Colonic mucosa (tissue), 4 donors: Measurements from ENCODE around the gene MSANTD2. TPM values are rescaled to one million over a fixed set of nuclear protein-coding genes. Genes with fewer than 3 reads are reported as not detected.

Source experiments
- DNase-seq: peaks from one replicate; pipeline ENCODE4 v3.0.0-alpha.2; 2020
- H3K27ac ChIP-seq: fragments of 200-600 bp; one replicate; pipeline ENCODE4 v1.8.0; 2021
- H3K27me3 ChIP-seq: fragments of 200-600 bp; one replicate; pipeline ENCODE4 v1.8.0; 2021
- H3K36me3 ChIP-seq: fragments of 200-600 bp; one replicate; pipeline ENCODE4 v1.8.0; 2021
- H3K4me1 ChIP-seq: fragments of 200-600 bp; one replicate; pipeline ENCODE4 v1.8.0; 2021; ENCODE audit warnings: mild to moderate bottlenecking
- H3K4me3 ChIP-seq: fragments of 200-600 bp; one replicate; pipeline ENCODE4 v1.8.0; 2021
- H3K9ac ChIP-seq, 2 donors: one replicate each; pipeline ENCODE4 v1.7.0; 2013; ENCODE audit warnings: control low read depth in 2 of 2, low read depth in 2 of 2, low read length in 2 of 2
- H3K9me3 ChIP-seq: fragments of 200-600 bp; one replicate; pipeline ENCODE4 v1.8.0; 2021
- CTCF ChIP-seq: fragments of 200-600 bp; IDR thresholded peaks from one replicate; pipeline ENCODE4 v1.8.0; 2022; ENCODE audit warnings: antibody characterized with exemption, mild to moderate bottlenecking
- intact Hi-C: fragments of 100-400 bp; cut with DNase I; formaldehyde crosslinking; loops from one replicate; pipeline ENCODE4 v1.14.1; 2022
- total RNA-seq, 2 donors: library from RNA; stranded (reverse); fragmentation: NEBNext Ultra II Directional in 1 of 2; extraction: Animal tissue kit (Norgen Biotek cat#: 25700) in 1 of 2; gene quantifications; one replicate each; pipeline ENCODE4 v1.2.1, GENCODE V29; 2021
- donor health status: healthy.
- donor health status: DM: no; HTN: no; CAD: no.
- donor health status: DM: no; HTN: no; CAD: no.

The MSANTD2 gene
- total RNA-seq, 2 donors from 2014 or later: 7.0 to 12.7 TPM

GRCh38 chr11:124807660-124808270, 7.6 kb upstream of the MSANTD2 start:
- no peak overlapping the region for H3K4me3 ChIP-seq
- intact Hi-C loops: no loop called here

GRCh38 chr11:124807201-124807600, 7.0 kb upstream of the MSANTD2 start:
- intact Hi-C loops: no loop called here
- H3K27ac ChIP-seq: no peak overlapping the region
- H3K4me1 ChIP-seq: no peaks in the 10 kb centered on the region
- no peaks in the 10 kb centered on the region for H3K36me3 ChIP-seq
- H3K4me3 ChIP-seq: no peak overlapping the region
- H3K9ac ChIP-seq: no peak overlapping the region
- DNase-seq: no peak
- TF ChIP-seq CTCF: no peak
- no peaks in the 10 kb centered on the region for H3K9me3 ChIP-seq
- H3K27me3 ChIP-seq: no peaks in the 10 kb centered on the region

More at GRCh38 chr11:124807660-124808270, 7.6 kb upstream of the MSANTD2 start:
- Histone ChIP-seq H3K27me3 (no peaks in the 10 kb centered on the region), H3K4me1 (no peaks in the 10 kb centered on the region), H3K9me3 (no peaks in the 10 kb centered on the region), H3K36me3 (no peaks in the 10 kb centered on the region), H3K27ac (no peak overlapping the region), H3K9ac (no peak overlapping the region)
- TF ChIP-seq CTCF: no peak
- DNase-seq: no peak

GRCh38 chr11:124804884-124805283, 4.7 kb upstream of the MSANTD2 start:
- Histone ChIP-seq H3K4me1 (no peaks in the 10 kb centered on the region), H3K9ac (no peak overlapping the region), H3K27me3 (no peaks in the 10 kb centered on the region), H3K36me3 (no peaks in the 10 kb centered on the region), H3K4me3 (no peak overlapping the region), H3K27ac (no peak overlapping the region), H3K9me3 (no peaks in the 10 kb centered on the region)
- no peak for TF ChIP-seq CTCF
- no peak for DNase-seq
- intact Hi-C loops: loop anchor here (5.0 kb wide), 1 partner anchor 32 kb away; no protein-coding TSS in a partner anchor

- no peak overlapping the region for H3K27ac ChIP-seq
Observed at GRCh38 chr11:124801636-124802312, 1.6 kb upstream of the MSANTD2 start.

GRCh38 chr11:124801014-124801413, 808 bp upstream of the MSANTD2 start:
- Histone ChIP-seq H3K4me3 (peak overlapping the region; percentile 89), H3K27me3 (no peaks in the 10 kb centered on the region), H3K27ac (peak overlapping the region; percentile 93), H3K4me1 (peaks cover 10% of the 10 kb centered on the region), H3K9me3 (no peaks in the 10 kb centered on the region), H3K36me3 (no peaks in the 10 kb centered on the region), H3K9ac (peak overlapping the region in 1 of 2 donors; percentile 87)
- DNase-seq: no peak
- no peak for TF ChIP-seq CTCF
- intact Hi-C loops: loop anchor here (5.0 kb wide), 1 partner anchor 36 kb away; no protein-coding TSS in a partner anchor

More at GRCh38 chr11:124801636-124802312, 1.6 kb upstream of the MSANTD2 start:
- H3K4me1 ChIP-seq: peaks cover 10% of the 10 kb centered on the region
- no peaks in the 10 kb centered on the region for H3K27me3 ChIP-seq
- no peak for TF ChIP-seq CTCF
- H3K36me3 ChIP-seq: no peaks in the 10 kb centered on the region
- intact Hi-C loops: loop anchor here (5.0 kb wide), 1 partner anchor 36 kb away; no protein-coding TSS in a partner anchor
- no peaks in the 10 kb centered on the region for H3K9me3 ChIP-seq
- no peak for DNase-seq
- no peak overlapping the region for H3K9ac ChIP-seq
- no peak overlapping the region for H3K4me3 ChIP-seq
